Iris pigment epithelial cell (primary cell): ENCODE data around the gene MBTPS1.

ENCODE experiments used
- DNase-seq: peaks from one replicate; pipeline ENCODE4 v3.0.0-alpha.2; 2011; ENCODE audit warnings: low read depth

Gene MBTPS1

GRCh38 chr16:84036131-84036530, 80.6 kb downstream of the MBTPS1 start:
- no peak for DNase-seq

DNA sequence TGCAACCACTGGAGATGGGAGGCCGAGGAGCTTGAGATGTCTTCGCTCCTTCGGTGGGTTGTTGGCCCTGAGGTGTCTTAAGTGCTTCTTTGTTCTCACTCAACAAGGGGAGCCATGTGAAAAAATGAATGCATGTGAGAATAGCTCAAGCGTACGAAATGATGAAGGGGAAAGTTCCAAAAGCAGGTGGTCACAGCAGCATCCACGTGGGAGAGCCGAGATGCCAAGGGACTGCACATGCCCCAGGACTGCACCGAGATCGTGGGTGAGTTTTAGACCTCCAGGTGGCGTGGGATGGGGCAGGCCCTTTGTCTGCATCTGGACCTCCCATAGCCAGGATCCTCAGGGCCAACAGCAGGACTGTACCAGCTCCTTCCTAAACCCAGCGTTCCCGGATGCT, 82.2 kb downstream of the MBTPS1 start:
- no peak for DNase-seq

DNA sequence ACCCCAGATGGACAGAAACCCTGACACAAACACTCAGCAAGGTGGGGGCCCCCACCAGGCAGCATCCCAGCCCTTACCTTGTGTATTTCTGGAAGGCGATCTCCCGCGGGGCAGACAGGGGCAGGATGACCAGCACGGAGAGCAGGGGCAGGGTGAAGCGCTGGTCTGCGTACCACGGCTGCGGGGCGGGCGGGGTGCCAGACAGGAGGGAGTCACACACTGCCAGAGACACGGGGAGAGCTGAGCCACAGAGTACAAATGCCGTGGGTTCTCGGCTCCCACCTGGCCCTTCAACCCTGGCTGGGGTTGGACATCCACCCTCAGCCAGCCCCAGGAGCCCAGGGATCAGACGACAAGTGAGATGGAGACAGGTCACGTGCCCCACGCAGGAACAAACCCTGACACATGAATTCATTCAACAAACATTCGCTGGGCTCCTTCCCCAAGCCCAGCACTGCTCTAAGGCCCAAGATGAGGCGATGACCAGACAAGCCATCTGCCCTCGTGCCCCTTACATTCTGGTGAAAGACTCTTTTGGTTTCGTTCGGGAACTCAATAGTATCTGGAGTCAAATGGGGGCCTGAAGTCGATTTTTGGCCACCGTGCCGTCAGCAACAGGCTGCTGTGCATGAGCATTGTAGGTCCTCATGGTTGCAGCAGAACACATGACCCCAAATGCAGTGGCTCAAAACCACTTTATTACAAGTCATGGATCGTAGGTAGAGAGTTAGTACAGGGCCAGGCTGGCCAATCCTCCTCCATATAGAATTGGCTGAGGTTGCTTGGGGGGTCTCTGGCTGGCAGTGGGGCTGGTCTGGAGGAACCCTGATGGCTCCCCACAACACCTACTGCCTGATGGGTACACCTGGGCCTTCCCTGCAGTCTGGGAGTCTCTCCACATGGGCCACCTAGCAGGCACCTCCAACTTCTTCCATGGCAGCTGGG, 83.2 kb downstream of the MBTPS1 start:
- DNase-seq, result no peak

GRCh38 chr16:84032458-84033178, 84.1 kb downstream of the MBTPS1 start:
- no peak for DNase-seq

DNA sequence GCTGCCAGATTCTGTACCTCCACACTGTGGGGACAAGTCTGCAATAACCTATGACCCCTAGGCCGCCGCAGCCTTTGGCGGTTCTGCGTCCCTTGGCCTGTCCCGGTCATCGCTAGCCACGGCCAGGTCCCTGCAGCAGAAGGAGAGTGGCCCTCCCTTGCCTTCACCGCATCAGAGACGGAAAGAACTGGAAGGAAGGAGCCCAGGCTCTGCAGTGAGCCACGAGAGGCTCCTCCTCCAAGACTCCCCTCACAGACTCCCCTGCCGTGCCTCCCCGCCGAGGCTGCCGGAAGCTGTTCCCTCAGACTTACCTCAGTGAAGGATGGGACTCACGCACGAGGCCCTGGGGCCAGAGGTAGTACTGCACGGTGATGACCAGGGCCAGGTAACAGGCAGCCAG, 85.2 kb downstream of the MBTPS1 start:
- DNase-seq, result no peak

DNA sequence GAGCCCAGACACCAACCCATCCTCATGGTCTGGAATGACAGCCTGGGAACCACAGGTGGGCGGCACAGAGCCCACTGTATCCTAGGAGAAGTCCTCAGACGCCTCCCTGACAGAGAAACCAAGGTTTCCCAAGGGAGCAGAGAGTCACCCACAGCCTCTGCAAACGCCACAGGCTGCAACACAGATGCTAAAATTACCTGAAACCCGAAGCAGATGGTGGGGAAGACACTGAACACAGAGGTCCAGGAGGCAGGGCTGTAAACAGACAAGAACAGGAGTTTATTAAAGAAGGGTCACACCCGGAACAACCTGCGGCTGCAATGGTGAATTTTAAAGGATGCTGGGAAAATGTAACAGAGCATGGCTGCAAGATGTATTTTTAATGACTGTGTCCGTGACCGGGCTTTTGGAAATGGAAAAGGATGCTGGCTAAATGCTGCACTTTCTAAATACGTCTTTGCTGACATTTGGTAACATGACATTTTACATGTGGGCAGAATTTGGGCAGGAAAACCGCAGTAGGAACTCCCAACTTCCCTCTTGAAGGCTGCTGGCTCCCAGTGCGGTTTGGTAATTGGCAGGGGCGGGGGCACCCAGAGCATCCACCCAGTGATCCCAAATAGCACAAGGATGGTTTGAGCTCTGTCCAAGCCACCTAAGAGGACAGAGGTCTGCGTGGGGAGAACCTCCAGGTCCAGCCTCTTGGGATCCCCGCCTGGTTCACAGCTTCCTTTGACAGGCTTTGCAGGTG, 87.3 kb downstream of the MBTPS1 start:
- no peak for DNase-seq

DNA sequence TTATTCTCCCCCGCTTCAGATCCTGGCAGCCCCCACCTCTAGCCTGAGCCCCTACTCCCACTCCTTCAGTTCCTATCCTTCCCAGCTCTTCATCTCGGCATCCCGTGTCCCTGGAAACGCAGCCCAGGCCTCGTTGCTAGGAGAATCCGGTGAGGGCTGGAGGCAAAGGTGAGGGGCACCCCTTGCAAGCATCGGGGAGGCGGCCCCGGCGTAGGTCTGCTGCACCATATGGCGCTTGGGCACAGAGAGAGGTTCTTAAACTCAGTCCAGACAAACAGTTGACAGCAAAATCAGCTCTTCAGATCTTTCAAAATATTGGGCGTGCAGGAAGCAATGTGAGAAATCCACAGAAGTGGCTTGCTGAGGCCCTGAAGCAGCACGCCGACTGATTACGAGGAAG, 89.1 kb downstream of the MBTPS1 start:
- DNase-seq, result no peak

GRCh38 chr16:84026606-84027005, 90.1 kb downstream of the MBTPS1 start:
- no peak for DNase-seq

GRCh38 chr16:84024854-84025253, 91.9 kb downstream of the MBTPS1 start:
- DNase-seq, result peak; percentile 85

DNA sequence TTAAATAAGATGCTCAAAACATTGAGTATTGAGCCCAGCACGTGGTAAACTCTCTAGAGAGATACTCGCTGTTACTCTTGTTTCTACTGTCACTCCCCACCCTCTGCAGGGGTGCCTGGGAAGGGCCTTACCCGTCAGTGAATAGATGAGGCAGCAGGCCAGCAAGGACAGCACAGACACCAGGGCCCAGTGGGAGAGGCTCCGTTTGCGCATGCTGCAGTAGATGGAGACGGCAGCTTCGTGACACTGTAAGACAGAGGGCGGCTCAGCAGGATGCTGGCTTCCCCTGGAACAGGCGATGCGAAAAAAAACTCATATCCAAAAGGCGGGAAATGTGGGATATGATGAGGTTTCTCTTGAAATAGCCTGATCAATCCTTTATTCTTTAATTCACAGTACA, 94.1 kb downstream of the MBTPS1 start:
- no peak for DNase-seq

DNA sequence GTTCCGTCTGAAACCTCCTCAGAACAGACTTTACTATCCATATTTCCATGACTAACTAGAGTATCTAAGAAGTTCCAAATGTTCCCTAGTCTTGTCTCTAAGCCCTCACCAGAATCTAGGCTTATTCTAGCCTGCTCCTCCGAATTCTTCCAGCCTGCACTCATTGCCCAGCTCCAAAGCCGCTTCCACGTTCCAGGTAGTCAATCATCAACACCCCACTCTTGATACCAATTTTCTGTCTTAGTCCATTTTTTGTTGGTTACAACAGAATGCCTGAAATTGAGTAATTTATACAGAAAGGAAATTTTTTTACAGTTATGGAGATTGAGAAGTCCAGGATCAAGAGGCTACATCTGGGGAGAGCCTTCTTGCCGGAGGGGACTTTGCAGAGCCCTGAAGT, 95.3 kb downstream of the MBTPS1 start:
- DNase-seq, result no peak

- DNase-seq, result no peak
These were observed 96.4 kb downstream of the MBTPS1 start for GRCh38 chr16:84020353-84020752.

DNA sequence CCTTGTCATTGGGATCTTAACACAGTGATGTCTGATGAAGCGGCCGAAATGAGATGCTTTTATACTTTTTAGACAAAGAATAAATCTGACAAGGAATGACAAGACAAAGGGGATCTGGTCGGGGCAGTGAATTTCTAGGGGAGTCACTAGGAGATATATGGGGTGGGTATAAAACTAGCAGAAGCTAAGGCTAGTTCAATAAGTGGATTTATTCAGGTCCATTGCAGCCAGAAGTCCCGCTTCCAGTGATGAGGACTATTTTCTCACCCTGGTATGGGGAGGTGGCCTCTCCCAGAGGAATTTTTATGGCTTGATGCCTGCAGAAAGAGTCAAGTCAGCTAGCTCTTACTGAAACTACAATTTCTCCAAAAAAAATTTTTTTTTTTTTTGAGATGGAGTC, 98.0 kb downstream of the MBTPS1 start:
- no peak for DNase-seq

DNA sequence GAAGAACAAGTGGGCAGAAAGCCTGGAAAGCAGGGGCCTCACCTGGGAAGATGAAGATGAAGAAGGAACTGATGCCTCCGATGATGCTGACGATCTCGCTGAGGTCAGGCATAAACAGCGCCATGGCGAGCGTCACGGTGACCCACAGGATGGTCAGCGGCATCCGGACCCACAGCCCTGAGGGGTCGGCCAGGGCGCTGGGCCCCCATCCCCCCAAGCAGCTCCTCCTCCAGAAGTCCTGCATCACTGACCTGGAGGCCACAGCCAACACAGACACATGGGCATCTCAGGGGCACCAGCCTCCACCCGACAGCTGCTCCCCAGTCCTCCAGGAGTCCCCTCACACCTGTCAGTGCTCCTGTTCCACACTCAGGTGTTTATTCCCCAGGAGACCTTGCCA, 100.3 kb downstream of the MBTPS1 start:
- no peak for DNase-seq

DNA sequence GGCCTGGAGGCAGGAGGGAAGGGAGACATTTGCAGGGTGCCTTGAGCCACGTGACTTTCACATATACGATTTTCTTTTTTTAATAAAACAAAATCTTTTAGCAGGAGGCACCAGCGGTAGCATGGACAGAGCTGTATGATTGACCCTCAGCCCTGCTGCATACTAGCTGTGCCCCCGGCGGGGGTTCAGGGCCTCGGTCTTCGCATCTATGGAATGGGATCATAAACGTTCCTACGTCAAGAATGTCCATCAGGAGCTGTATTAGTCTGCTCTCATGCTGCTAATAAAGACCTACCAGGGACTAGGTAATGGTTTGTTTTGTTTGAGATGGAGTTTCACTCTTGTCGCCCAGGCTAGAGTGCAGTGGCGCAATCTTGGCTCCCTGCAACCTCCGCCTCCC, 101.3 kb downstream of the MBTPS1 start:
- no peak for DNase-seq

DNA sequence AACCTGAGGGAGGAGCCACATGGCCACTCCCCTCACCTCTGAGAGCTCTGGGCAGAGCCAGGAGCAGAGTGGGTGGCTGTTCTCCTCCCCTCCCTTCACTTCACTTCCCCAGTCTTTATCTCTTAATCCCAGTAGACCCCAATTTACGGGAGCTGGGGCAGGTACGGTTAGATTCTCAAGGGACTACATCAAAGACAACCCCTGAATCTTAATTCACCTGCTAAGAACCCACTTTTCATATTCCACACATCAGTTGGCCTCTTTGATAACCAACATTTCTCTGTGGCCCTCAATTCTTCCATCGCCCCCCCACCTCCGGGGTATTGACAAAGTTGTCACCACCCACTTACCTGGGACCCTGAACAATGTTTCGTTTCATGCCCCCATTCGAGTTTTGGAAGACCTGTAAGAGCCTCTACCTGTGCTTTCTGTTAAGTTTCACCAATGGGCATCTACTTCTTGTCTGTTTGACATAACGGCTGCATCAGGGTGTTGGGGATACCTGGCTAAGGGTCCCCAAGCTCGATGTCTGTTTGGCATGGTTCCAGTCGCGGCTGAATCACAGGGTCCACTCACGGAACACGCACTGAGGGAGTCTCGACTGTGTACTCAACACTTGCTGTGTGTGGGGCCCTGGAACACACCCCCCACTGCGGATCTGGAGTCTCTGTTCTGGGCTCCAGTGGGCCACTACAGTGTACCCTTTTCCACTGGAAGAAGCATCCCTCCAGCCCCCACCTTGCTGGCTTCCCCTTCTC, 102.0 kb downstream of the MBTPS1 start:
- no peak for DNase-seq

DNA sequence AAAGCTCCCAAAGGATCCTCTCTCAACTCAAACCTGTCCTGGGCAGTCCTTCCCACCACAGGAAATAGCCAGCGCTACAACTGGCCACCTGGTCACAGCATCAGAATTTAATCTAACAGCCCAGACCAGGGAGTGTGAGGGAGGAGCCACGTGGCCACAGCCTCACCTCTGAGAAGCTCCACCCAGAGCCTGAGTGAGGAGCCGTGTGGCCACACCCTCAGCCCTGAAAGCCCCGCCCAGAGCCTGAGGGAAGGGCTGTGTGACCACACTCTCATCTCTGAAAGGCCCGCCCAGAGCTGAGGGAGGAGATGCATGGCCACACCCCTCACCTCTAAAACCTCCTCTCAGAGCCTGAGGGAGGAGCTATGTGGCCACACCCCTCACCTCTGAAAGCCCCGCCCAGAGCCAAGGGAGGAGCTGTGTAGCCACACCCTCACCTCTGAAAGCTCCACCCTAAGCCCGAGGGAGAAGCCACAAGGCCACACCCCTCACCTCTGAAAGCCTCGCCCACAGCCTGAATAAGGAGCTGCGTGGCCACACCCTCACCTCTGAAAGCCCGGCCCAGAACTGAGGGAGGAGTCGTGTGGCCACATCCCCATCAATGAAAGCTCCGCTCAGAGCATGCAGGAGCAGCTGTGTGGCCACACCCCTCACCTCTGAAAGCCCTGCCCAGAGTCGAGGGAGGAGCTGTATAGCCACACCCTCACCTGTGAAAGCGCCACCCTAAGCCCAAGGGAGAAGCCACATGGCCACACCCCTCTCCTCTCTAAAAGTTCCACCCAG, 102.8 kb downstream of the MBTPS1 start:
- DNase-seq, result peak; percentile 83

GRCh38 chr16:84009282-84009681, 107.5 kb downstream of the MBTPS1 start:
- DNase-seq, result no peak

DNA sequence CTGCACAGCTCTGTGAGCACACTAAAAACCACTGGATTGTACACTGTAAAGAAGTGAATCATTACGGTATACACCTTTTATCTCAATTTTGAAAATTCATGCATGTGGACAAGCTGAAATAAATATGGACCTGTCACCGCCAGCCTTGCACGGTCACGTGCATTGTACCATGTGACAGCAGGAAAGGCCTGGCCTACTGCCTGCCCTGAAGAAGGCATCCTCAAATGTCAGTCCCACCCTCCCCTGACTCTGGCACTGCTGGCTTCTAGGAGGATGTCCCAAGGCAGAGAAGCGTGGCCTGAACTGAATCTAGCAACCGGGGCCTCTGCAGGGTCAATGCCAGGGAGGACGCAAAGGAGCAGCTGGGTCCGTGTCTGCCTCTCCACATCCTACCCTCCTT, 108.8 kb downstream of the MBTPS1 start:
- no peak for DNase-seq

GRCh38 chr16:84007520-84007919, 109.2 kb downstream of the MBTPS1 start:
- no peak for DNase-seq

DNA sequence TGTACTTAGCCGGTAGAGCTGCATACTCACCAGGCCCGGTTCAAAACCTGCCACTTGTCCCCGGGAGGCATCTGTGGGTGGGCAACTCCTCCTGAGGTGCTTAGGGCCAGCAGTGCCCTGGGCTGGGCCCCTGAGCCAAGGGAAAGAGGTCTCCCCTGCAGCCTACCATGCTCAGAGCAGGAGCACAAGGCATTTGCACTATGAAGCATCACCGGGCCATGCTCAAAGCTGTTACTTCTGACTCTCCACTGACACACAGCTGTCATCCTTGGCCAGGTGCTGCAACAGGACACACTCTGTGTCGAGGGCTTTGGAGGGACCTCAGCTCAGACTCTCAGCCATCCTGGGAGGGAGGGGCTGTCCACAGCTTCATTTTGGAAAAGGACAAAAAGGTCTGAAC, 111.4 kb downstream of the MBTPS1 start:
- DNase-seq, result no peak
